ENCODE measurements around the gene AGFG2. TPM values are rescaled to one million over a fixed set of nuclear protein-coding genes. Genes with fewer than 3 reads are reported as not detected.

Gene AGFG2
- total RNA-seq, 1 donor from 2014 or later = 13.3 TPM

DNA sequence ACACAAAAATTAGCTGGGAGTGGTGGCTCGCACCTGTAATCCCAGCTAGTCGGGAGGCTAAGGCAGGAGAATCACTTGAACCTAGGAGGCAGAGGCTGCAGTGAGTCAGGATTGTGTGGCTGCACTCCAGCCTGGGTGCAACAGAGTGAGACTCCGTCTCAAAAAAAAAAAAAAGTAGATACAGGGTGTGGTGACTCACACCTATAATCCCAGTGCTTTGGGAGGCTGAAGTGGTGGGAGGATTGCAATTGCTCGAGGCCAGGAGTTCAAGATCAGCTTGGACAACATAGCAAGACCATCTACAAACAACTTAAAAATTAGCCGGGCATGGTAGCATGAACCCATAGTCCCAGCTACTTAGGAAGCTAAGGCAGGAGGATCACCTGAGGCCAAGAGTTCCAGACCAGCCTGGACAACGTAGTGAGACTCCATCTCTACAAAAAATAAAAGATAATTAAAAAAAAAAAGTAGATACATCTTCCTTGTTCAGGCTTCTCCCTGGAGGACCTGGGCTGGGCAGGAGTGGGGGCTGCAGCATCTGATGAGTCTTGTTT, 75.4 kb downstream of the AGFG2 start:
- no peak for TF ChIP-seq CTCF (conservative IDR thresholded peaks at IDR 0.05)
- no peak overlapping the region for H3K27ac Mint-ChIP-seq (ENCODE audit: unreplicated experiment)
- no peak overlapping the region for H3K4me3 Mint-ChIP-seq
- H3K9me3 Mint-ChIP-seq = no peaks in the 10 kb centered on the region
- no peaks in the 10 kb centered on the region for H3K36me3 Mint-ChIP-seq (ENCODE audit: low read depth)
- DNase-seq (ENCODE audit: low read depth, low spot score) = no peak
- H3K4me1 Mint-ChIP-seq = peaks cover 5% of the 10 kb centered on the region
- peaks cover 2% of the 10 kb centered on the region for H3K27me3 Mint-ChIP-seq (ENCODE audit: low read depth)

Other genes with a start within 250 kb of the AGFG2 start
- gene SPDYE3, start 231.5 kb upstream of the AGFG2 start, total RNA-seq = not detected in 2 replicates
- 36.5 and 36.6 TPM in 2 replicates for gene PILRB, start 181.1 kb upstream of the AGFG2 start, total RNA-seq
- 2.6 and 2.7 TPM in 2 replicates for gene PILRA, start 165.7 kb upstream of the AGFG2 start, total RNA-seq
- 1.8 and 2.0 TPM in 2 replicates for gene ZCWPW1, start 110.5 kb upstream of the AGFG2 start, total RNA-seq
- 46.9 and 49.8 TPM in 2 replicates for gene MEPCE, start 109.4 kb upstream of the AGFG2 start, total RNA-seq
- 39.5 and 42.1 TPM in 2 replicates for gene PPP1R35, start 102.7 kb upstream of the AGFG2 start, total RNA-seq
- gene SPACDR, start 74.9 kb upstream of the AGFG2 start, total RNA-seq = 1.0 and 1.4 TPM in 2 replicates
- 28.8 and 32.8 TPM in 2 replicates for gene TSC22D4, start 60.0 kb upstream of the AGFG2 start, total RNA-seq
- 4.8 and 5.2 TPM in 2 replicates for gene NYAP1, start 55.3 kb upstream of the AGFG2 start, total RNA-seq
- 3.4 and 4.6 TPM in 2 replicates for gene SAP25, start 34.7 kb downstream of the AGFG2 start, total RNA-seq
- 44.2 and 46.6 TPM in 2 replicates for gene LRCH4, start 46.9 kb downstream of the AGFG2 start, total RNA-seq
- gene FBXO24, start 47.1 kb downstream of the AGFG2 start, total RNA-seq = 0.50 and 0.61 TPM in 2 replicates
- gene PCOLCE, start 63.2 kb downstream of the AGFG2 start, total RNA-seq = 13.7 and 16.7 TPM in 2 replicates
- gene MOSPD3, start 73.3 kb downstream of the AGFG2 start, total RNA-seq = 24.3 and 27.9 TPM in 2 replicates
- gene TFR2, start 102.3 kb downstream of the AGFG2 start, total RNA-seq = 1.7 and 2.4 TPM in 2 replicates
- 2.4 and 3.1 TPM in 2 replicates for gene ACTL6B, start 117.2 kb downstream of the AGFG2 start, total RNA-seq
- gene GNB2, start 134.5 kb downstream of the AGFG2 start, total RNA-seq = 215 and 229 TPM in 2 replicates
- 71.8 and 82.9 TPM in 2 replicates for gene GIGYF1, start 155.0 kb downstream of the AGFG2 start, total RNA-seq
- 64.1 and 67.9 TPM in 2 replicates for gene POP7, start 166.9 kb downstream of the AGFG2 start, total RNA-seq
- 0.23 and 0.30 TPM in 2 replicates for gene EPO, start 181.3 kb downstream of the AGFG2 start, total RNA-seq
- gene ZAN, start 194.4 kb downstream of the AGFG2 start, total RNA-seq = not detected in 2 replicates

Data from neural crest cell (in vitro differentiated cells).